Measurements from ENCODE around the gene KLHL28. TPM values are rescaled to one million over a fixed set of nuclear protein-coding genes. Genes with fewer than 3 reads are reported as not detected.

Gene KLHL28
- total and polyA plus RNA-seq, 3 experiments from 2014 or later, result 12.3 to 45.3 (median 13.4) TPM

DNA sequence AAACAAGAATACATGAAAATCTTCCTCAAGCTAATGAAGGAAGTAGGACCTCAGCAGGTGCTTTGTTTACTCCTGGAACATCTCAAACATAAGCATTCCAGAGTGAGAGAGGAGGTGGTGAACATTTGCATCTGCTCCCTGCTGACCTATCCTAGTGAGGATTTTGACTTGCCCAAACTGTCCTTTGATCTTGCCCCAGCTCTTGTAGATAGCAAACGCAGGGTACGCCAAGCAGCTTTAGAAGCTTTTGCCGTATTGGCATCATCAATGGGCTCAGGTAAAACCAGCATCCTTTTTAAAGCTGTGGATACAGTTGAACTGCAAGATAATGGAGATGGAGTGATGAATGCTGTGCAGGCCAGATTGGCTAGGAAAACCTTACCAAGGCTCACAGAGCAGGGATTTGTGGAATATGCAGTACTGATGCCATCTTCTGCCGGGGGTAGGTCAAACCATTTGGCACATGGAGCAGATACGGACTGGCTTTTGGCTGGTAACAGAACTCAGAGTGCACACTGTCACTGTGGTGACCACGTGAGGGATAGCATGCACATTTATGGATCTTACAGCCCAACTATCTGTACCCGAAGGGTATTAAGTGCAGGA lies 2.1 kb upstream of the KLHL28 start:
- H3K36me3 Mint-ChIP-seq, result peaks cover 8 to 36% (median 20%) of the 10 kb centered on the region in 3 donors
- no peak for DNase-seq
- Histone ChIP-seq H3K27ac (ENCODE audit: low read depth, low read length) (no peak overlapping the region), H3K36me3 (ENCODE audit: insufficient read depth, low read length) (no peaks in the 10 kb centered on the region), H3K4me1 (ENCODE audit: insufficient read depth, low read length) (peaks cover 54% of the 10 kb centered on the region), H3K4me3 (ENCODE audit: low read length) (peak overlapping the region; percentile 7), H3K27me3 (ENCODE audit: insufficient read depth, low read length, poor library complexity, severe bottlenecking) (no peaks in the 10 kb centered on the region), H3K9me3 (ENCODE audit: low read length) (peaks cover 4% of the 10 kb centered on the region)
- peak overlapping the region in 4 of 8 donors; percentile 19 to 71 (median 33) for H3K27ac Mint-ChIP-seq
- POLR2A ChIA-PET, result interaction anchor here (0.6 to 1.3 kb wide), 2 partner anchors 67 to 288 kb away, joined by 3 to 4 read pairs; a partner anchor contains a TSS
- H3K4me1 Mint-ChIP-seq, result peaks cover 23 to 71% (median 61%) of the 10 kb centered on the region in 3 donors
- H3K9me3 Mint-ChIP-seq, result peaks cover 4 to 38% (median 29%) of the 10 kb centered on the region in 5 donors
- H3K27me3 Mint-ChIP-seq, result no peaks in the 10 kb centered on the region
- H3K4me3 Mint-ChIP-seq, result peak overlapping the region in 3 of 7 donors; percentile 62 to 71 (median 70)
- CTCF ChIA-PET, result interaction anchor here (1.1 kb wide), 1 partner anchor 289 kb away, joined by 4 read pairs; the partner anchor contains the start of gene MIS18BP1

DNA sequence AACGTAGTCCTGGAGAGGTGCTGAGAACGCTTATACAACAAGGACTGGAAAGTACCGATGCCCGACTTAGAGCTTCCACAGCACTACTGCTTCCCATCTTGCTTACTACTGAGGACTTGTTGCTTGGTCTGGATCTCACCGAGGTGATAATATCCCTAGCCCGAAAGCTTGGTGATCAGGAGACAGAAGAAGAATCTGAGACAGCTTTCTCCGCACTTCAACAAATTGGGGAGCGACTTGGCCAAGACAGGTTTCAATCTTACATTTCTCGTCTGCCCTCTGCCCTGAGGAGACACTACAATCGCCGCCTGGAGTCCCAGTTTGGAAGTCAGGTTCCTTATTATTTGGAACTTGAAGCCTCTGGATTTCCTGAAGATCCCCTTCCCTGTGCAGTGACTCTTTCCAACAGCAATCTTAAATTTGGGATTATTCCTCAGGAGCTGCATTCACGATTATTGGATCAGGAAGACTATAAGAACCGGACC lies 1.3 kb upstream of the KLHL28 start:
- CTCF ChIA-PET, result interaction anchor here (1.1 to 3.3 kb wide), 4 partner anchors 67 to 290 kb away, joined by 4 to 15 read pairs (median 5); partner anchors contain the start of genes FANCM, FKBP3 and MIS18BP1
- Histone ChIP-seq H3K4me1 (ENCODE audit: insufficient read depth, low read length) (peaks cover 61% of the 10 kb centered on the region), H3K4me3 (ENCODE audit: low read length) (peak overlapping the region; percentile 90), H3K27me3 (ENCODE audit: insufficient read depth, low read length, poor library complexity, severe bottlenecking) (no peaks in the 10 kb centered on the region), H3K9me3 (ENCODE audit: low read length) (peaks cover 4% of the 10 kb centered on the region), H3K36me3 (ENCODE audit: insufficient read depth, low read length) (no peaks in the 10 kb centered on the region), H3K27ac (ENCODE audit: low read depth, low read length) (peak overlapping the region; percentile 97)
- Mint-ChIP-seq H3K36me3 (peaks cover 7 to 29% (median 15%) of the 10 kb centered on the region in 3 donors), H3K9me3 (peaks cover 4 to 31% (median 24%) of the 10 kb centered on the region in 5 donors), H3K27me3 (no peaks in the 10 kb centered on the region), H3K4me1 (peaks cover 17 to 72% (median 62%) of the 10 kb centered on the region in 3 donors), H3K4me3 (no peak overlapping the region), H3K27ac (peak overlapping the region in 1 of 8 donors; percentile 32)
- DNase-seq, result no peak
- POLR2A ChIA-PET, result interaction anchor here (0.5 to 2.9 kb wide), 5 partner anchors 18 to 172 kb away, joined by 4 to 31 read pairs (median 5); partner anchors contain the start of genes FANCM, FKBP3 and PRPF39

DNA sequence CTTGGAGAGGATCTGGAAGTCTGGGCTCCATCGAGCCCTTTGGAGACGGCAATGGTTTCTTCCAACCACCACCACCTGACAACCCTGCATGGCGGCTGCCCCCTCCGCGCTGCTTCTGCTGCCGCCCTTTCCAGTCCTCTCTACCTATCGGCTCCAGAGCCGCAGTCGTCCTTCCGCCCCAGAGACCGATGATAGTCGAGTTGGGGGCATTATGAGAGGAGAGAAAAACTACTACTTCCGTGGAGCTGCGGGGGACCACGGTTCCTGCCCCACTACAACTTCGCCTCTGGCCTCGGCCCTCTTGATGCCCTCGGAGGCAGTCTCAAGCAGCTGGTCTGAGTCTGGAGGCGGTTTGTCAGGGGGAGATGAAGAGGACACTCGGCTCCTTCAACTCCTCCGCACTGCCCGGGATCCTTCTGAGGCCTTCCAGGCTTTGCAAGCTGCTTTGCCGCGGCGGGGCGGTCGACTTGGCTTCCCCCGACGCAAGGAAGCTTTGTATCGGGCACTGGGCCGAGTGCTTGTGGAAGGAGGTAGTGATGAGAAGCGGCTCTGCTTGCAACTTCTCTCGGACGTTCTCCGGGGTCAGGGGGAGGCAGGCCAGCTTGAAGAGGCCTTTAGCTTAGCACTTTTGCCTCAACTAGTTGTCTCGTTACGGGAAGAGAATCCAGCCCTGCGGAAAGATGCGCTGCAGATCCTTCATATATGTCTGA lies 742 bp upstream of the KLHL28 start:
- ChIA-PET CTCF (interaction anchor here (0.6 to 3.3 kb wide), 8 partner anchors 10 to 317 kb away, joined by 3 to 15 read pairs (median 4); partner anchors contain the start of genes FANCM and FKBP3), POLR2A (interaction anchor here (0.5 to 2.9 kb wide), 7 partner anchors 15 to 291 kb away, joined by 3 to 31 read pairs (median 5); partner anchors contain the start of genes FANCM, FKBP3, MIS18BP1 and PRPF39)
- Histone ChIP-seq H3K9me3 (ENCODE audit: low read length) (peaks cover 4% of the 10 kb centered on the region), H3K4me3 (ENCODE audit: low read length) (peak overlapping the region; percentile 90), H3K27me3 (ENCODE audit: insufficient read depth, low read length, poor library complexity, severe bottlenecking) (no peaks in the 10 kb centered on the region), H3K4me1 (ENCODE audit: insufficient read depth, low read length) (peaks cover 64% of the 10 kb centered on the region), H3K27ac (ENCODE audit: low read depth, low read length) (peak overlapping the region; percentile 97), H3K36me3 (ENCODE audit: insufficient read depth, low read length) (no peaks in the 10 kb centered on the region)
- DNase-seq, result no peak
- Mint-ChIP-seq H3K36me3 (peaks cover 6 to 24% (median 13%) of the 10 kb centered on the region in 3 donors), H3K27me3 (no peaks in the 10 kb centered on the region), H3K4me3 (no peak overlapping the region), H3K27ac (no peak overlapping the region), H3K9me3 (peaks cover 4 to 30% (median 19%) of the 10 kb centered on the region in 5 donors), H3K4me1 (peaks cover 12 to 72% (median 63%) of the 10 kb centered on the region in 3 donors)

DNA sequence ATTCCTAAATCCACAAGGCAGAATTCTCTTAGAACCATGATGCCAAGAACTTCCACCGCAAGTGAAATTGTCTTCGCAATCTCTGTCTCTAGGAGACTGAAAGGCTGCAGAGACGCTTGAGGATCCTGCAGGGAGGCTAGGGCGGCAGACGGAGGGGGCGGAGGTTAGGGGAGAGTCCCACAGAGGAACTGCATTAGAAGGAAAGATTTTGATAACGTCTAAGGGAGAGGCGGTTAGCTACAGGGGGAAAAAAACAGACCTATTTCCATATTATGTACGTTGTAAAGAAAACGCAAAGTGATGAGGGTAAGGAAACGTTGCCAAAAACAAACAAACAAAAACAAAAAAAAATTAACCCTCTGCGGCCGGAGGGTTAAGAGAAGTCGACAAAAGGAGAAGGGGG lies 595 bp downstream of the KLHL28 start:
- H3K36me3 Mint-ChIP-seq, result peaks cover 4 to 17% (median 16%) of the 10 kb centered on the region in 3 donors
- H3K9me3 Mint-ChIP-seq, result peaks cover 4 to 25% (median 17%) of the 10 kb centered on the region in 5 donors
- Histone ChIP-seq H3K9me3 (ENCODE audit: low read length) (peaks cover 4% of the 10 kb centered on the region), H3K36me3 (ENCODE audit: insufficient read depth, low read length) (no peaks in the 10 kb centered on the region), H3K4me3 (ENCODE audit: low read length) (peak overlapping the region; percentile 90), H3K27me3 (ENCODE audit: insufficient read depth, low read length, poor library complexity, severe bottlenecking) (no peaks in the 10 kb centered on the region), H3K4me1 (ENCODE audit: insufficient read depth, low read length) (peaks cover 68% of the 10 kb centered on the region), H3K27ac (ENCODE audit: low read depth, low read length) (peak overlapping the region; percentile 97)
- peaks cover 4 to 71% (median 60%) of the 10 kb centered on the region in 3 donors for H3K4me1 Mint-ChIP-seq
- no peak overlapping the region for H3K4me3 Mint-ChIP-seq
- ChIA-PET POLR2A (interaction anchor here (0.5 to 2.9 kb wide), 7 partner anchors 16 to 292 kb away, joined by 3 to 31 read pairs (median 4); partner anchors contain the start of genes FANCM, FKBP3 and MIS18BP1), CTCF (interaction anchor here (0.9 to 3.3 kb wide), 7 partner anchors 8 to 292 kb away, joined by 3 to 15 read pairs (median 4); partner anchors contain the start of genes FANCM, FKBP3 and MIS18BP1)
- H3K27me3 Mint-ChIP-seq, result no peaks in the 10 kb centered on the region
- H3K27ac Mint-ChIP-seq, result no peak overlapping the region
- DNase-seq, result peak; percentile 48 to 77 (median 66)

DNA sequence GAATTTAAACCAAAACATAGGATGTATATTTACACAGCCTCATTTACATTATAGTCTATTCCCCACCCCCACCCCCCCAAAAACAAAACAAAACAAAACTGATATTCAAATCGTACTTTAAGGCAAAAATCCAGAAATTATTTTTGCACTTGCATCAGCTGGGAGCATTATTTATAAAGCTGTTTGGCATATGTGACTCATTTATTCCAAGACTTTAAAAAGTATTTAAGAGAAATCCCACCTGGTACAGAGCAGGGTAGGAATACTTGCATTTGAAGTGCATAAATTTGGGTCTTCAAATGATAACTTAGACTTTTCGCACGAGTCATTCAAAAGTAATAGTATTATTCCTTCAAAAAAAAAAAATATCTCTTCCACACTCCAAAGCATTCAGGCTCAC lies 1.1 kb downstream of the KLHL28 start:
- no peaks in the 10 kb centered on the region for H3K27me3 ChIP-seq (ENCODE audit: insufficient read depth, low read length, poor library complexity, severe bottlenecking)
- ChIA-PET POLR2A (interaction anchor here (0.6 to 2.9 kb wide), 3 partner anchors 63 to 174 kb away, joined by 4 to 31 read pairs (median 25); partner anchors contain the start of genes FANCM and FKBP3), CTCF (interaction anchor here (1.0 to 3.3 kb wide), 4 partner anchors 8 to 292 kb away, joined by 4 to 15 read pairs (median 6); partner anchors contain the start of genes FANCM, FKBP3 and MIS18BP1)
- Mint-ChIP-seq H3K9me3 (peaks cover 4 to 24% (median 17%) of the 10 kb centered on the region in 5 donors), H3K27me3 (no peaks in the 10 kb centered on the region), H3K36me3 (peaks cover 4 to 21% (median 17%) of the 10 kb centered on the region in 3 donors), H3K4me1 (peaks cover 9 to 75% (median 63%) of the 10 kb centered on the region in 3 donors), H3K27ac (peak overlapping the region in 5 of 8 donors; percentile 35 to 88 (median 85)), H3K4me3 (no peak overlapping the region)
- peak overlapping the region; percentile 97 for H3K27ac ChIP-seq (ENCODE audit: low read depth, low read length)
- no peak for DNase-seq
- peak overlapping the region; percentile 90 for H3K4me3 ChIP-seq (ENCODE audit: low read length)
- H3K9me3 ChIP-seq (ENCODE audit: low read length), result peaks cover 4% of the 10 kb centered on the region
- no peaks in the 10 kb centered on the region for H3K36me3 ChIP-seq (ENCODE audit: insufficient read depth, low read length)
- H3K4me1 ChIP-seq (ENCODE audit: insufficient read depth, low read length), result peaks cover 68% of the 10 kb centered on the region

DNA sequence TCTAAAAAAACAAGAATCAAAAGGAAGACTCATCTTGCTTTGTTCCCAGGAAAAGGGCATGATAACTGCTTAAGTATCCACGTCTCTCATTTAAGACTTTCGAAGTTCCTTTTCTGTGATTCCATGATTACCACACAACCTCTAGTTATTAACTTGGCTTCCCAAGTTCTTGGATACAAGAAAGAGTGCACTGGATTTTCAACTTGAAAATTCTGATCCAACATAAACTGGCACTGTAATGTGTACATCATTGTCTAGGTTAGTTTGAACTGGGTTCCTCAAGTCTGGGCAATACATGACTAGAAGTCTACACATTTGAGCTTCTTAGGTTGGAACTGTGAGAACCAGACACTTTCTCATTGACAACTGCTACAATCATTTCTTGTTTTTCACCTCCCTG lies 1.6 kb downstream of the KLHL28 start:
- ChIA-PET CTCF (interaction anchor here (1.0 to 3.3 kb wide), 3 partner anchors 31 to 293 kb away, joined by 4 to 15 read pairs (median 8); partner anchors contain the start of genes FANCM, FKBP3 and MIS18BP1), POLR2A (interaction anchor here (2.9 kb wide), 1 partner anchor 175 kb away, joined by 25 read pairs; the partner anchor contains the start of genes FANCM and FKBP3)
- H3K27ac ChIP-seq (ENCODE audit: low read depth, low read length), result no peak overlapping the region
- no peak for DNase-seq
- Mint-ChIP-seq H3K27me3 (no peaks in the 10 kb centered on the region), H3K4me3 (no peak overlapping the region), H3K4me1 (peaks cover 14 to 77% (median 63%) of the 10 kb centered on the region in 3 donors), H3K9me3 (peaks cover 4 to 20% (median 16%) of the 10 kb centered on the region in 5 donors), H3K27ac (peak overlapping the region in 5 of 8 donors; percentile 35 to 88 (median 85)), H3K36me3 (peaks cover 3 to 22% (median 14%) of the 10 kb centered on the region in 3 donors)
- H3K9me3 ChIP-seq (ENCODE audit: low read length), result peaks cover 4% of the 10 kb centered on the region
- no peaks in the 10 kb centered on the region for H3K36me3 ChIP-seq (ENCODE audit: insufficient read depth, low read length)
- H3K4me3 ChIP-seq (ENCODE audit: low read length), result peak overlapping the region; percentile 1
- H3K27me3 ChIP-seq (ENCODE audit: insufficient read depth, low read length, poor library complexity, severe bottlenecking), result no peaks in the 10 kb centered on the region
- H3K4me1 ChIP-seq (ENCODE audit: insufficient read depth, low read length), result peaks cover 67% of the 10 kb centered on the region

DNA sequence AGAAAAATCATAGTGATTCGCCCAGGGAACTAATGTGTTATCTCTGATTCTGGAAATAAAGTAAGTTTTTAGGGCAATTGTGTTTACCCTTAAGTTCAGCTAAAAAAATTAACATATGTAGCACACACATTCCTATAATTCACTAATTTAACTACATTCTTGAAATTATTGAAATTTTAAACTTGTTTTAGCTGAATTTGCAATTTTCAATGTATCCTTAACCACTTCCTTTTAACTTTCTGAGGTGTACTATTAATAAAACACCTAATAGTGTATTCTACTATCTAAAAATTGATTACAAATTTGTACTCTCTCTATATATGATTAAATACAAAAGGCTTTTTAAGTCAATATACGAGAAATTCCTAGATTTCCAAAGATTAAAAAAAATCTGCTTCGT lies 2.2 kb downstream of the KLHL28 start:
- H3K4me1 Mint-ChIP-seq, result peaks cover 20 to 77% (median 60%) of the 10 kb centered on the region in 3 donors
- POLR2A ChIA-PET, result no interaction called here
- peak overlapping the region in 3 of 7 donors; percentile 13 to 59 (median 27) for H3K4me3 Mint-ChIP-seq
- H3K36me3 ChIP-seq (ENCODE audit: insufficient read depth, low read length), result no peaks in the 10 kb centered on the region
- CTCF ChIA-PET, result interaction anchor here (2.6 kb wide), 1 partner anchor 293 kb away, joined by 8 read pairs; the partner anchor contains the start of gene MIS18BP1
- no peak overlapping the region for H3K4me3 ChIP-seq (ENCODE audit: low read length)
- H3K9me3 Mint-ChIP-seq, result peaks cover 2 to 14% (median 10%) of the 10 kb centered on the region in 5 donors
- H3K27ac Mint-ChIP-seq, result peak overlapping the region in 3 of 8 donors; percentile 35 to 69 (median 53)
- no peak for DNase-seq
- H3K27me3 ChIP-seq (ENCODE audit: insufficient read depth, low read length, poor library complexity, severe bottlenecking), result no peaks in the 10 kb centered on the region
- H3K4me1 ChIP-seq (ENCODE audit: insufficient read depth, low read length), result peaks cover 62% of the 10 kb centered on the region
- peaks cover 3% of the 10 kb centered on the region for H3K9me3 ChIP-seq (ENCODE audit: low read length)
- H3K36me3 Mint-ChIP-seq, result peaks cover 0 to 22% (median 8%) of the 10 kb centered on the region in 3 donors
- no peaks in the 10 kb centered on the region for H3K27me3 Mint-ChIP-seq
- no peak overlapping the region for H3K27ac ChIP-seq (ENCODE audit: low read depth, low read length)
